Stimulated activated CD4-positive, alpha-beta T cell treated with anti-CD3 and anti-CD28 coated beads, Interleukin-15, amount 100 ng/mL, for 48 hours (primary cell): Measurements from ENCODE around the gene ITGAE.
A peak's percentile ranks its signal among the peaks of the same experiment; 100 is the strongest.
"Not testable (repeated sequence)": the region's sequence is repeated elsewhere in the genome, so short reads cannot be mapped to it uniquely, and the experiment has no call there.

Experiments used
- DNase-seq, 2 donors: peaks; one replicate each; pipeline ENCODE4 v3.0.0-alpha.2; 2020; ENCODE audit warnings: low read depth in 2 of 2

Gene ITGAE, protein sequence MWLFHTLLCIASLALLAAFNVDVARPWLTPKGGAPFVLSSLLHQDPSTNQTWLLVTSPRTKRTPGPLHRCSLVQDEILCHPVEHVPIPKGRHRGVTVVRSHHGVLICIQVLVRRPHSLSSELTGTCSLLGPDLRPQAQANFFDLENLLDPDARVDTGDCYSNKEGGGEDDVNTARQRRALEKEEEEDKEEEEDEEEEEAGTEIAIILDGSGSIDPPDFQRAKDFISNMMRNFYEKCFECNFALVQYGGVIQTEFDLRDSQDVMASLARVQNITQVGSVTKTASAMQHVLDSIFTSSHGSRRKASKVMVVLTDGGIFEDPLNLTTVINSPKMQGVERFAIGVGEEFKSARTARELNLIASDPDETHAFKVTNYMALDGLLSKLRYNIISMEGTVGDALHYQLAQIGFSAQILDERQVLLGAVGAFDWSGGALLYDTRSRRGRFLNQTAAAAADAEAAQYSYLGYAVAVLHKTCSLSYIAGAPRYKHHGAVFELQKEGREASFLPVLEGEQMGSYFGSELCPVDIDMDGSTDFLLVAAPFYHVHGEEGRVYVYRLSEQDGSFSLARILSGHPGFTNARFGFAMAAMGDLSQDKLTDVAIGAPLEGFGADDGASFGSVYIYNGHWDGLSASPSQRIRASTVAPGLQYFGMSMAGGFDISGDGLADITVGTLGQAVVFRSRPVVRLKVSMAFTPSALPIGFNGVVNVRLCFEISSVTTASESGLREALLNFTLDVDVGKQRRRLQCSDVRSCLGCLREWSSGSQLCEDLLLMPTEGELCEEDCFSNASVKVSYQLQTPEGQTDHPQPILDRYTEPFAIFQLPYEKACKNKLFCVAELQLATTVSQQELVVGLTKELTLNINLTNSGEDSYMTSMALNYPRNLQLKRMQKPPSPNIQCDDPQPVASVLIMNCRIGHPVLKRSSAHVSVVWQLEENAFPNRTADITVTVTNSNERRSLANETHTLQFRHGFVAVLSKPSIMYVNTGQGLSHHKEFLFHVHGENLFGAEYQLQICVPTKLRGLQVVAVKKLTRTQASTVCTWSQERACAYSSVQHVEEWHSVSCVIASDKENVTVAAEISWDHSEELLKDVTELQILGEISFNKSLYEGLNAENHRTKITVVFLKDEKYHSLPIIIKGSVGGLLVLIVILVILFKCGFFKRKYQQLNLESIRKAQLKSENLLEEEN

DNA sequence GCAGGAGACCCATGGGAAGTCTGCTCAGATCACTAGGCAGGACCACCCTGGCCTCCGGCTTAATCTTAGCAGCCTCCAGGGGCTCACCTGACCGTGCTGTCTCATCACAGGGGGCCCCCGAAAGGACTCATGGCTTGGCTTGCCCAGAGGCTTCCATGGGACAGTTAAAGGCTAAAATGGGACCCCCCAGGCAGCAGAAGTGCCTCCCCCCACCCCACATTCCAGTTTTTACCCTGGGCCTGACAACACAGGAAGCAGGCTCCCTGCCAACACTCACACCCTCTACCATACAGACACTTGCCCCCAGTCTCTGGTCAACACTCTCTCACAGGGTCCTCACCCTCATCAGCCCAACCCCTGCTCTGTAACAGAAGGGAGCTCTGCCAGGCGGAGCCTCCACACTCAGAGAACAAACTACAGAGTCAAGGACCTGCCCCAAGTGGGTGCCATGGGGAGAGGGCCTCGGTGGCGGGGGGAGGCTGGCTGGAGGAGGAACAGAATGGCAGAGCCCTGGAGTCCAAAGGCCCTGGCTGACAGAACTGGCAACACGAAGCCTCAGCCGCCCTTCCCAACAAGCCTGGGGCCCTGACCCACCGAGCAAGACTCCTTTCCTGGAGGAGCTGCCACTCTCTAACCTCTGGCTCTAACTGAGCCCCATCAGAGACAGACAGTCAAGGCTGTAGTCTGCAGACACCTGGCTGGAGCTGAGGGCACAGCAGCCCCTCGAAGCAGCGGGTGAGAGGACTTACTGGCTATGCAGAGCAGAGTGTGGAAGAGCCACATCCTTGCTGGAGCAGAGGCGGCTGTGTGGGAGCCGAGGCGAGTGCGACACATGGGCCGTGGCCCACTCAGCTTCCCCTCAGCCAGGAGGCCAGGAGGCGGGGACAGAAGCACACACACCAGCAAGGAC is at the start of gene ITGAE:
Gene ITGAE (minus strand): TSS at position 827 of the 910 bp plus-strand sequence. CDS start 44 bp downstream, at position 783.
- DNase-seq, result no peak

DNA sequence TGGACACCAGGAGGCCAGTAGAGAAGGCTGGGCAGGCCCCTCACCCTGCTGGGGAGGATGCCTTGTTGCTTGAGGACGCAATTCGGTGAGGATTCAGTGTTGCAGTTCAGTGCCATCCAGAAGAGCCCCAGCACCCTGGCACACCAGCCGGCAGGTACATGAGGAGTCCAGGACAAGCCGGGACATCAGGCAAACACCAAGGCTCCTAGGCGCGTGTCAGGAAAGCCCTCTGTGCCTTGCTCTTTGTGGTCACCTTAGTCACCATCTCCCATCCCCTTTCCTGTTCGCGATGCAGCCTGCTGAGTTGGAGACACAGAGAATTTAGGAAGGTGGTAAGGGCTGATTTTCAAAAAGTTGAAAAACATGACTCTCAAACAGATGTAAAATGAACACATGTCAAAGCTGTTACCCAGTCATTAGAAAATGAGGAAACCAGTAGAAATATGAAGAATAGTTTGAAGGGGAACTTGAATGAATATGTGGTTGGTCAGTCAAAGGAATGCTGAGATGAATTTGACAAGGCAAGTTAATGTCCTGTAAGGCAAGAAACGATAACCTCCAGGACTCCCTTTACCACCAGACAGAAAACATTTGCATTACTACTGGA is 47.3 kb upstream of the ITGAE start:
- DNase-seq, result no peak

DNA sequence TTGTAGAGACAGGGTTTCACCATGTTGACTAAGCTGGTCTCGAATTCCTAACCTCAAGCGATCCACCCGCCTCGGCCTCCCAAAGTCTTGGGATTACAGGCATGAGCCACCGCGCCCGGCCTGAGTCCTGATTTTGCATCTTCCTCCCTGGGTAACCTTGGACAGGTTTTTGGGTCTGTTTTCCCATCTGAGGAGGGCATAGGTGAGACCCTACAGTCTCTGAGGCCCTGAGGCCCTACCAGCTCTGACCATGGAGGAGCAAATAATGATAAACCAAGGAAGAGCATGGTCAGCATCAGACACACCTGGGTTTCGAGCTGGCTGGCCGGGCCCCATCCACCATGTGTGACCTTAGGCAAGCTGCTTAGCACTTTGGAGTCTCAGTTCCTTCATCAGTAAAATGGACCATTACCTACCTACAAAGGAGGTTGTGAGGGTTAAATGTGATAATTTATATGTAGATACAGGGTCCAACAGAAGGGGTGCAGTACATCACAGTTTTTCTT is 46.2 kb upstream of the ITGAE start:
- no peak for DNase-seq

DNA sequence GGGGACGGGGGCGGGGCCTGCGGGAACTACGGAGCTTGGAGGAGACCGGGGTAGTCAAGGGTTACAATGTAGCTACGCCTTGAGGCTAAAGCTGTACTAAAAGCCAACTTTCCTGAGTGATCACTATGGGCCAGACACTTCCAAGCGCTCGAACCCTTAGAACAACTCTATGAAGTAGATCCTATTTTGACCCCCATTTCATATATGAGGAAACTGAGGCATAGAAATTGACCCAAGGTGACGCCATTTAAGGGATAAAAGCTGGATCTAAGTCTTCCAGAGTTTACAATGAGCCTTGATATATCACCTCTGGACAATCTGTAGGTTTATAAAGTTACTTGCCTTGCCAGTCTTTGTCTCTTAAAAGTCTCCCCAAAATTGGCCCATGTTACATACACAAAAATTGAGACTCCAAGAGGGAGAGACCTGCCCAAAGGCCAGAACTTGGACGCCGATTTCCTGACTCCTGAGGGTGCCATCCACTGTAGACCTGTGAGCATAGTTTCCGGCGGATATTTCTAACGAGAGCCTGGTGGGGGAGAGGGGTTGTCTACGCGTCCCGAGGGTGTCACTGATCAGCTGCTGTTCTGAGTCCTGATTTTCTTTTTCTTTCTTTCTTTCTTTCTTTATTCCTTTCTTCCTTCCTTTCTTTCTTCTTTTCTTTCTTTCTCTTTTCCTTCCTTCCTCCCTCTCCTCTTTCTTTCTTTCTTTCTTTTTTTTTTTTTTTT is 45.6 kb upstream of the ITGAE start:
- DNase-seq, result no peak

DNA sequence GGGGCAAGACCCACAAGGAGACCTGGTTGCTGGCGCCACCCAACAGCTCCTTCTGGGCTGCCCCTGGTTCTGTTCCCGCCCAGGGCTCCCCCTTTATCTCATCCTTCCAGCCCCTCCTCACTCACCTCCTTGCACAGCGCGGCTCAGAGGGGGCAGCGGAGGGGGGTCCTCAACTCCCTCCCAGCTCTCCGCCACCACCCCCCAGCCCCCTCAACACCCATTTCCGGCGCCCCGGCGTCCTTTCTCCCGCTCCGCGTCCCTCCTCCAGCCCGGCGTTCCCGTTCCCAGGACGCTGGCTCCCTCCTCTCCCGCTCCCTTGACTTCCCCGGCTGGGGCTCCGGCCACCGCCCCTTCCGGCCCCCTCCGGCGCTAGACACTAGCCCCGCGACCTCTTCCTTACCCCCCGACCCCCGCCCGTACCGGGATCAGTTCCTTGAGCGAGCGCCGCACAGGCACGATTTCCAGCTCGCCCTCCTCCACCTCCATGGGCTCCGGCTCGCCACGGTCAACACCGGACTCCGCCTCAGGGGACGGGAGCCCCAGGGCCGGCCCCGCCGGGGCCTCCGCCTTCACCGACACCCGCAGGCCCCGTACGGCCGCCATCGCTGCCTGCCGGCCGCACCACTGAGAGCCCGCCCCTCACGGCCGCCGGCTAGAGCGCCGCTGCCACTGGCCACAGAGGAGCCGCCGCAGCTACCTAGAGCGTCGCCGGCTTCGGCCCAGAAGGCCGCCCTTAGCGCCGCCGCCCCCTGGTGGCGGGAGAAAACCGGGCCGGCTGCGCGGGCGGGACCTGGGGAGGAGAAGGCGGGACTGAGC is 44.8 kb upstream of the ITGAE start, which contains the start of gene NCBP3:
Gene NCBP3 (minus strand): TSS at position 626 of the 816 bp plus-strand sequence. CDS start 23 bp downstream, at position 603.
- DNase-seq, result peak; percentile 83 to 87

DNA sequence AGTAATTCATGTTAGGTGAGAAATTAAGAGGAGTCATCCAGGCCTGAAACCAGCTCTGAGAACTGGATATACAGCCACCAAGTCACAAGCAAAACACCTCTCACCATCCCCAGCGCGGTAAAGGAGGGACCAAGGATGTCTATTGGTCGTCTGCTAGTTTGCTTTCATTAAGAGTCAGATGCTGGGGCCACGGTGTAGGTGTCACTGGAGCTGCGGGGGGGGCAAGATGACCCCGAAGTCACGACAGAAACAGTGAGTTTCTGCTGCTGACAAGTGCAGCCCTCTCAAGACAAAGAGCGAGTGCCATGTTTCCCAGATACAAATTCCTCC is 44.3 kb upstream of the ITGAE start:
- peak; percentile 22 to 34 for DNase-seq

DNA sequence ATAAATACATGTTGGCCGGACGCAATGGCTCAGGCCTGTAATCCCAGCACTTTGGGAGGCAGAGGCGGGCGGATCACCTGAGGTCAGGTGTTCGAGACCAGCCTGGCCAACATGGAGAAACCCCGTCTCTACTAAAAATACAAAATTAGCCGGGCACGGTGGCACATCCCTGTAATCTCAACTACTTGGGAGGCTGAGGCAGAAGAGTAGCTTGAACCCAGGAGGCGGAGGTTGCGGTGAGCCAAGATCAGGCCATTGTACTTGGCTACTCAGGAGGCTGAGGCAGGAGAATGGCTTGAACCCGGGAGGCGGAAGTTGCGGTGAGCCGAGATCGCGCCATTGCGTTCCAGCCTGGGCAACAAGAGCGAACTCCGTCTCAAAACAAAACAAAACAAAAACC is 43.6 kb upstream of the ITGAE start:
- not testable (repeated sequence) for DNase-seq

DNA sequence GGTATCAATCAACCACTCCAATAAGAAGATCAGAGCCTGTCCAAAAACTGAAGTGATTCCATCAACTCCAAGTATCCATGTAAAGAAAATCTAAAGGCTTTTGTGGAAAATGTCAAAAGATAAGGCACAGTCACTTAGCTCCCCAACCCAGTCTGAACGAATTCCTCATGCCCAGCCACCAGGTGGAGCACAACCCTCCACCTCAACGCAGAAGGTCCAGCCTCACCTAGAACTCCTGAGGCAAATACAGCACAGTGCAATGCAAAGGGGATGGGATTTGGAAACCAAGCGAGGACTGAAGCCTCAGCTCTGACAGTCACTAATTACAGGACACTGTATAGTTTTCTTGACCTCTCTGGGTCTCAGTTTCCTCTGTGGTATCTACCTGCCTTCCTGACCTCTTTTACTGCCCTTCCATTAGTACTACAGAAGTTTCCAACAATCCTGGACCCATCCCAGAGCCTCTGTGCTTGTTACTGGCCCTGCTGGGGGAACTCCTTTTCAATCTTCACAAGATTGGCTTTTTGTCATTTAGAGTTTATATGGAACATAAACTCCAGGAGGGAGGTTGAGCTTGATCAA is 43.0 kb upstream of the ITGAE start:
- DNase-seq, result peak; percentile 24 to 31

DNA sequence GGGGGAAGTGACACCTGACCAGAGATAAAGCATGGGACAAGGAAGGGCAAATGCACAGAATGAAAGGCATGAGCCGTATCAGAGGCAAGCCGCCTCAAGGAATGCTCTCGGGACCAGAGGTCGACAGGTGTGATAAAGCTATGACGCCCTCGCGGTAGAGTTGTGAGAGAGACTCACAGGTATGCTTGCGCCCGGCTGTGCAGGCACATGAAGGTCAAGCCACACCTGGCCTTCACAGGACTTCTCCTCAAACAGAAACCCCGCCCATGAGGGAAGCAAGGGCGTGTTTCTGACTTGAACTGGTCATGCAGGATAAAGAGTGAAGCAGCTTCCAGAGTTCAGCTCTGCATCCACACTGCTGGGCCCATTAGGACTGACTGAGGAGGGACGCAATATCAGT is 37.2 kb upstream of the ITGAE start:
- no peak for DNase-seq

DNA sequence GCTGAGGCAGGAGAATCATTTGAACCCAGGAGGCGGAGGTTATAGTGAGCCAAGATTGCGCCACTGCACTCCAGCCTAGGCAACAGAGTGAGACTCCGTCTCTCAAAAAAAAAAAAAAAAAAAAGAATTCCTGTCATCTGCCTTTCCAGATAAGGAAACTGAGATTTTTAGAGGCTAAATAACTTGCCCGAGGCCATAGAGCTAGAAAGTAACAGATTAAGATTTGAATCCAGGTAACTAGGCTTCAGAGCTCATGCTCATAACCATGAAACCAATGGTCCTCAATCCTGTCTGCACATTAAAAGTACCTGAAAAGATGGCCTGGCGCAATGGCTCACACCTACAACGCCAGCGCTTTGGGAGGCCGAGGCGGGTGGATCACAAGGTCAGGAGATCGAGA is 35.6 kb upstream of the ITGAE start:
- DNase-seq, result no peak

DNA sequence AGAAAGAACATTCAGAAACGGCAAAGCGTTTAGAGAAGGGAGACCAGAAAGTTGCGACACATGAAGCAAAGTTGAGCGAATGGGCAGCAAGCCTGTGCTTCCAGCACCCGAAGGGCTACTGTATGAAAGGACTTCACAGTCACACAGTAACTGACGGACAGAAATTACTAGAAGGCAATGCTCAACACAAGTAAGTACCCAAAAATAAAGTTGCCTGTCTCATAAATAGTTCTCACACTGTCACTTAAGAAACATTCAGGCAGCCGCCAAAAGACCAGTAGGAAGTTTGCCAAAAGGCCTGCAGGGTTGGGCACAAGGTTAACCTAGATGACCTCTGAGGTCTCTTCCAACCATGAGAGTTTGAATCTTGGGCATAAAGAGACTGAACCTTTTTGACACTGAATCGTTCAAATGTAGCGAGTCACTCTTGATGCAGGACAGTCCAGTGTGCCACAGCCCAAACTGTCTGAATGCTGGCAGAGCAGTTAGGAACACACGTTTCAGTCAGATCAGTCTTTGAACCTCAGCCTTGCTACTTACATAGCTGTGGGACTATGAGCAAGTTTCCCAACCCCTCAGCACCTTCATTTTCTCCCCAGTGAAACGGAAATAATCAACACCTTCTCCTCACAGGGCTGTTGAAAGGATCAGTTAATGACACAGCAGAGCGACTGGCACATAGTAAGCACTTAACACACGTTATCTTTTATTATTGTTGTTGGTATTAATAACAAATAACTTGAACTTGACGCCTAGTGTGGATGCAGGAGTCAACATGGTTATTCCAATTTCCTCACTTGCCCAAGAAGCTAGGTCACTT is 34.6 kb upstream of the ITGAE start:
- no peak for DNase-seq

DNA sequence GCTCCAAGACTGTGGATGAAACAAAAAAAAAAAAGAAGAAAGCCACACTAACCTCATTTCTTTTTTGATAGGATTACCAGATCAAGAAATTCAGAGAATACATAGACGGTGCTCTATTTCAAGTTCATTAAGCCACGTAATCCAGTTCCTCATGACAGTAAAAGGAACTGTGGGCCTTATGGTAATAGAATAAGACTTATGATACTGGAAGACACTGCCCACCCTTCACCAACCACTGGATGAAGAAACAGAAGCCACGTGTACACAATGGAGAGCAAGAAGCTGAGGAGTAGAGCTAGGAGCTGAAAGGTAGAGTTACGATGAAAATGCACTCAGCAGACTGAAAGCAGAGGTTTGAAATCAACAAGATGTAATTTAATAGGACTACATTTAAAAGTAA is 33.8 kb upstream of the ITGAE start:
- DNase-seq, result no peak

DNA sequence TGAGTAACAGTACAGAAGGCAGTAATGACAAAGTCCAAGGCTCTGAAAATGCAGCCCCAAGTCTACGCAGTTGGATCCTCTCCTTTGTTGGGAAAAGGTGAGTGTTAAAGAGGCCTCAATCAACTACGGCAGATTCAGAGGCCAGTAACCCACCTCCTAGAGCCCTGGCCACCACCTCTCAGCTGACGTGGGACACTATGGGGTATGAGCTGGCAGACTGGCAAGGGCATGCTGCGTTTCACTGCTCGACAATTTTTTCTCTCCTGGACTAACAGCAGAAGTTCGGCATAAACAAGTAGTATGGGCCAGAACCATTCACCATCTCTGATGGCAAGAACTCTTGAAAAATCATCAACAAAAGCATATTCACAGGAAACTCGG is 27.9 kb upstream of the ITGAE start:
- DNase-seq, result no peak

DNA sequence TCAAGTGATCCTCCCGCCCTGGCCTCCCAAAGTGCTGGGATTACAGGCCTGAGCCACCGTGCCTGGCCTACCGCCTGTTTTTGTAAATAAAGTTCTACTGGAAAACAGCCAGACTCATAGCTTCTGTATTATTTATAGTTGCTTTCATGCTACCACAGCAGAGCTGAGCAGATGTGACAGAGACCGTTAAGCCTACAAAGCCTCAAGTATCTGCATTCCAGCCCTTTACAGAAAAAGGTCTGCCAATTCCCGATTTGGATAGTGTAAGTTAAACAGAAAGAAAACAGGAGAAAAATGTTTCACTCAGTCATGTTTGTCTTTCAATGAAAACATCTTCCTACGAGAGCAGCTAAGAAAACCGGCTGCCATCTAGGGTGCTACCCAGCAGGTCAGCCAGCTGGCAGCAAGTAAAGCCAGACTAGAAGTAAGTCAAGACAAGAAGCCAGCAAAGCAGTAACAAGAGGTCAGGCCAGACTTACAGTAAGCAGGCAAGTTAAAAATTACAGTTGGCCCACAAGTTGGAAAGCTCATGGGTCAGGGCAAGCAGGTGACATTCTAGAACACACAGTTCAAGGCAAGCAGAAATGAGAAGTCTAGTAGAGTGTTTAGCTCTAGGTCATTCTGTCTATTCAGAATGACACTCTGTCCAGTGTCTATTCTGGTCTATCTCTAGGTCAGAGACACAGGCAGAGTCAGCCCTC is 27.3 kb upstream of the ITGAE start:
- DNase-seq, result no peak

DNA sequence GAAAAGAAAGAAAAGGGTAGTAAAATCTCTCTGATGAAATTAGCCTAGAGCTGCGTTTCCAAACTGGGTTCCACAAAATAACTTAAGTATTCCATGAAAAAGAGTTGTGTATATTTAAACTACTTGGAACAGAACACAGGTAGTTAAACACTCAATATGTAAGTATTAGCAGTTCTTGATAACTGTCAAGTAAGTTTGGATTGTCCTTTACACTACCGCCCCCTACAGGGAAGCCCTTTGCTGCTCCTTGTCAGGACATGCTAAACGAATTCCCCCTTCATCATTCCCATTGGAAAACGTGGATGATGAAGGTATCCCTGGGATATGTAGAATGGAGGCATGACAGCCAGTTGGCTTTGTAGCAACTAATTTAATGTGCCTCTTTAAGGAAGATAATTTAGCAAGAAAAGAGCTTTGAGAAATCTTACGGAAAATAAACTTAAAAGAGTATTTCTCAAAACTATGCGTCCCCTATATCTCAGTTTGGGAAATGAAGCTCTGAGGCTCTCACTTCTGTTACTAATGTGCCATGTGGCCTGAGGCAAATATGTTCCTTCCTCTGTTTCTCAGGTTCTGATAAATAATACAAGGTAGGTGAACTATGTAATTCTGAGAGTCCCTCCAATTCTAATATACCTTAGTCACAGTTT is 26.3 kb upstream of the ITGAE start:
- DNase-seq, result peak; percentile 38 to 61

DNA sequence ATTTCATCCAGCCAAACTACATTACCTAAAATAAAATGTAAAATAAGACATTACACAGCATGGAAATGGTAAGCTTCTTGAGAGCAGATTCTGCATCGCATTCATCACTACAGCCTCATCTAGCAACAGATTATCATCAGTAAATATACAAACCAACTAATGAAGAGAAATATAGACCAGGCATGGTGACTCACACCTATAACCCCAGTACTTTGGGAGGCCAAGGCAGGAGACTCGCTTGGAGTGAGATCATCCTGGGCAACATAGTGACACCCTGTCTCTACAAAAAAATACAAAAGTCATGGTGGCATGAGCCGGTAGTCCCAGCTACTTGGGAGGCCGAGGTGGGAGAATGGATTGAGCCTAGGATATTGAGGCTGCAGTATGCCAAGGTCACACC is 25.2 kb upstream of the ITGAE start:
- no peak for DNase-seq

DNA sequence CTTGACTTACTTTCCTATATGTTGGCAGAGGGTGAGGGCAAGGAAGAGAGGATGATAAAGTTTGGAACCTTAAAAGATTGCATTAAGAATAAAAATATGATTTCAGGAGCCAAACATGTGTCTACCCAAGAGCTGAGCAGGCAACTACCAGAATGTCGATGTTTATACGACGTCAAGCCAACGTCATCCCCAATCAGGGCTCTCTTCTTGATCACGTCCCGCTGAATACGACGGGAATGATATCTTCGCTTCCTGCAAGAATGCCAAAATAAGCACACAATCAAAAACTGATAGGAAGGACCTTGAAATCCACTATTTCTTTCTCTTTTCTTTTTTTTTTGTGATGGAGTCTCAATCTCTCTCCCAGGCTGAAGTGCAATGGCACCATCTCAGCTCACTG is 20.1 kb upstream of the ITGAE start:
- no peak for DNase-seq
